Subcutaneous adipose tissue (tissue), 4 donors: ENCODE data around the gene C3orf20. TPM values are rescaled to one million over a fixed set of nuclear protein-coding genes. Genes with fewer than 3 reads are reported as not detected.

Experiments used
- total RNA-seq, 4 donors: library from RNA; depleted of rRNA; stranded (reverse); fragments of >200 nt; gene quantifications; one replicate each; pipeline ENCODE4 v1.1.0, GENCODE V29; 2016
- TF ChIP-seq, protein P1 (sequence below): fragments of 450-650 bp; IDR thresholded peaks from one replicate; pipeline ENCODE4 v1.5.1; 2016; ENCODE audit warnings: low read depth, mild to moderate bottlenecking, control low read depth, antibody characterized with exemption, moderate library complexity

The C3orf20 gene
- total RNA-seq, 4 donors from 2014 or later = 0.16 TPM; not detected in 3

DNA sequence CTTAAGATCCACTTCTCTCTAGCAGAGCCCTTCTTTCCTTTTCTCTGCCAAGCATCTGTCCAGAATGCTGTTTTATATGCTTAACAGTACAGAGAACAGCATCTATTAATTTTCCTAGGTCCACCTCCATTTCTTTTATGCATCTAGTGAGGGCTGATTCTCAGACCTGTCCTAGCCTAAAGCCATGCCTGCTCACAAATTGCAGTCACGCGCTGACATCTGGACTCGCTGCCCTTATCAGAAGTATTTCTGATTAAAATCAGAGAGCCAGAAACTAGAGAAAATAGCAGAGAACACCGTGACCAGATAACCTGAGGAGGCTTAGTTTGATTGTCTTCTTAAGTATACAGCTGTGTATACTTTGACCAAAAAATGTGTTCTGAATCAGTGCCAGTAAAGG, 1.9 kb downstream of the C3orf20 start:
- TF ChIP-seq, protein P1, sequence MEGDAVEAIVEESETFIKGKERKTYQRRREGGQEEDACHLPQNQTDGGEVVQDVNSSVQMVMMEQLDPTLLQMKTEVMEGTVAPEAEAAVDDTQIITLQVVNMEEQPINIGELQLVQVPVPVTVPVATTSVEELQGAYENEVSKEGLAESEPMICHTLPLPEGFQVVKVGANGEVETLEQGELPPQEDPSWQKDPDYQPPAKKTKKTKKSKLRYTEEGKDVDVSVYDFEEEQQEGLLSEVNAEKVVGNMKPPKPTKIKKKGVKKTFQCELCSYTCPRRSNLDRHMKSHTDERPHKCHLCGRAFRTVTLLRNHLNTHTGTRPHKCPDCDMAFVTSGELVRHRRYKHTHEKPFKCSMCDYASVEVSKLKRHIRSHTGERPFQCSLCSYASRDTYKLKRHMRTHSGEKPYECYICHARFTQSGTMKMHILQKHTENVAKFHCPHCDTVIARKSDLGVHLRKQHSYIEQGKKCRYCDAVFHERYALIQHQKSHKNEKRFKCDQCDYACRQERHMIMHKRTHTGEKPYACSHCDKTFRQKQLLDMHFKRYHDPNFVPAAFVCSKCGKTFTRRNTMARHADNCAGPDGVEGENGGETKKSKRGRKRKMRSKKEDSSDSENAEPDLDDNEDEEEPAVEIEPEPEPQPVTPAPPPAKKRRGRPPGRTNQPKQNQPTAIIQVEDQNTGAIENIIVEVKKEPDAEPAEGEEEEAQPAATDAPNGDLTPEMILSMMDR = no peak

DNA sequence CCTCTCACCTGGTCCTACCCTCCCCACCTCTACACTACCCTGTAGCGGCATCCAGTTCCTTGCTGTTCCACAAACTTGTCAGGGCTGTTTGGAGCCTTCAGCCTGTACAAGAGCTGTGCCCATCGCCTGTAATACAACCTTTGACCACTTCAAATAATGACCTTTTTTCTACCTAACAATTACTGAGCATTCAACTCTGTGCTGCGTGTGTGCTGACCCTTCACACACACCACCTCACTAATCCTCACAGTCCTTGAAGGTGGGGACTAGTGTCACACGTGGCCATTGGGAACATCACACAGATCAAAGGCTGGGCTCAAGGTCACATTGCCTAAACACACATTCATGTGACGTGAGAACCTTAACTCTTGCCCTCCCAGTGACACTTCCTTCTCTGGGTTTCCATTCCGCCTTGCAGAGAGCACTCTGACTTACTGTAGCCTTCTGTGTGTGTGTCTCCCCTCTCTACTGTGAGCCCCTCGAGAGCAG, 3.1 kb downstream of the C3orf20 start:
- TF ChIP-seq, protein P1 = no peak

DNA sequence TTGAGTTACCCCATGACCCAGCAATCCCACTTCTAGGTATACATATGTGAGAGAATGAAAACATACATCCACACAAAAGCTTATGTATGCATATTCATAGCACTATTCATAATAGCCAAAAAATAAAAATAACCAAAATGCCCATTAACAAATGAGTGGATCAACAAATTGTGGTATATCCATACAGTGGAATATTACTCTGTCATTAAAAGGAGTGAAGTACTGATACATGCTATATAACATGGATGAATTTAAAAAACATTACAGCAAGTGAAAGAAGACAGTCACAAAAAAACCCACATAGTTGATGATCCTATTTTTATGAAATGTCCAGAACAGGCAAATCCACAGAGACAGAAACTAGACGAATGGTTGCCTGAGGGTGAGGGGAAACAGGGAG, 5.2 kb downstream of the C3orf20 start:
- TF ChIP-seq, protein P1 = no peak

DNA sequence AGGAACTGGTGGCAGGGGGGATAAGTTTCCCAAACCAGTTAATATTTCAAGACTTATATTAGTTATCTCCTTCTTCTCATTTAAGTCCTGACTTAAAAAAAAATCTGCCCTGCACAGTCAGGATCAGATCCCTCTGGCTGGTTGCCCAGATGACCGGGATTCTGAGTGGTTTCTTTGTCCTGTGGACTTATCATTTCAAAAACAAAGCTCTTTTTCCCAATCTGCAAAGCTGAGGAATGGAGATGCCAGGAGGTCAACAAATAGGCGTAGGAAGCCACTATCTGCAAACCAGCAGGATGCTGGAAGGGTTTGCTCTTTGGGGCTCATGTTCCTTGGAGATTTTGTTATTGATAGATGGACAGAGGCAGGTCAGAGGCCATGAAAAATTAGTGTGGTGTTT, 5.8 kb downstream of the C3orf20 start:
- TF ChIP-seq, protein P1 = no peak

DNA sequence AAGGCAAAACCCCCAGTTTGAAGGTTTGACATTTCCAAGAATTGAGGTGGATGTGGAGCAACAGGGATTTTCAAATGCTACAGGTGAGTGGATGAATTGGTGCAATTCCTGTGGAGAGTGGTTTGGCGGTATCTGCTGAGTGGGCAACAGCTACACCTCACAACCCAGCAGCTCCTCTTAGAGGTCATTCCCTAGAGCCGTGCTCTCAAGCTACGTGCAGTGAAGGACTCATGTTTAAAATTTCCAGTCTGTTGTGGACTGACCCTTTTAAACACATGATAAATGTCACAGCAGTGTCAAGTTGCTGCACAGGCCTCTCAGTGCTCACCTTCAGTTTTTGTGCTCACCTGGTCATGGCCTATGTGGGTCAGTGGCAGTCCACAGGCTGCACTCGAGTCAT, 9.5 kb downstream of the C3orf20 start:
- TF ChIP-seq, protein P1 = no peak

DNA sequence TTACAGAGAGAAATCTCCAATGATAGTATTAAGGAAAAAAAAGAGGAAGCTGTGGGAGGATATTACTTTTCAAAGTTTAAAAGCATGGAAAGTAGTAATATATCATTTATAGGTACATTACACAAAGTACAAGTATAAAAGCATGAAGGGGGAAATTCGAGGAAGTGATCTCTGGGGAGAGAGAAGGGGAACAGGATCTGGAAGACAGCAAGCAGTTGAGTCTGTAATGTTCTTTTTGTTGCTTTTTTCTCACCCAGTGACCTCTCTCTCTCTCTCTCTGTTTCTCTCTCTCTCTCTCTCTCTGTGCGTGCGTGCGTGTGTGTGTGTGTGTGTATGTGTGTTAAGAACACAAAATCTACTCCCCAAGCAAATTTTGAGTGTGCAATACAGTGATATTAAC, 10.2 kb downstream of the C3orf20 start:
- TF ChIP-seq, protein P1 = no peak

DNA sequence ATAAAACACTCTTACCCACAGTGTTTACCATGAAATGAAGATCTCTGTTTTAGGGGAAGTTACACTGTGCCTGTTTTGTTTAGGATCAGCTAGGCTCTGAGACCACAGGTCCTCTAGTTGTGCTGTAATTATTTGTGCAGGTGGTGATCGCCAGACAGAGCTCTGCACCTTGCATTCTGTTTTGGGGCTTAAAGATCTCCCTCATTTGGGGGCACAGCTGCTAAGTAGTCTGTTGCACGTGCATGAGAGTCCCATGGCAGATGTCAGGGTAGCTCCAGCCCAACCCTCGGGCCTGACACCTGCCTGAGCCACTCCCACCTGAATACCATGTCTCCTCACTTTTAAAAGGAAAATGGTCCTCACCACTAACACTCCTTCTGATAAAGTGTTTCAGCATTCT, 12.4 kb downstream of the C3orf20 start:
- TF ChIP-seq, protein P1 = no peak
